ENCODE results near the gene MRPL19. TPM values are rescaled to one million over a fixed set of nuclear protein-coding genes. Genes with fewer than 3 reads are reported as not detected.

Gene MRPL19
- total and polyA plus RNA-seq, 10 of the 15 experiments (the other 5 are each of a cell fraction or from before 2014, with no cell fraction given) = 13.1 to 99.0 (median 56.6) TPM

GRCh38 chr2:75632091-75632701 lies 14.4 kb upstream of the MRPL19 start:
- CTCF ChIA-PET = interaction anchor here (0.9 to 4.7 kb wide), 2 partner anchors 9 to 22 kb away, joined by 3 to 32 read pairs; no protein-coding TSS in a partner anchor
- no peaks in the 10 kb centered on the region for H3K4me1 ChIP-seq (ENCODE audit: control insufficient read depth, insufficient read depth, low read length)
- TF ChIP-seq JUNB (IDR thresholded peaks at IDR 0.05) (no peak), SPI1 (IDR thresholded peaks at IDR 0.05; ENCODE audit: borderline replicate concordance, insufficient read depth, low read depth, low read length) (no peak), ZBTB11 (CRISPR knock-in tag; IDR thresholded peaks at IDR 0.05) (no peak), ESRRA (IDR thresholded peaks at IDR 0.05; ENCODE audit: low read length) (no peak), CHD4 (IDR thresholded peaks at IDR 0.05) (no peak), FOXK2 (IDR thresholded peaks at IDR 0.05) (no peak), SREBF2 (IDR thresholded peaks at IDR 0.05; ENCODE audit: low read length) (no peak)
- H3K79me2 ChIP-seq (ENCODE audit: control insufficient read depth, insufficient read depth, low read length) = no peaks in the 10 kb centered on the region
- intact Hi-C loops (cut with micrococcal nuclease; ENCODE audit: unreplicated experiment) (no loop called here), in situ Hi-C loops (cut with MboI) (no loop called here)
- DNase-seq (ENCODE audit: low read depth, low spot score) (no peak), ATAC-seq (no peak), FAIRE-seq (no peak)
- no peaks in the 10 kb centered on the region for H3K9me3 ChIP-seq (replicated peaks; ENCODE audit: control insufficient read depth, insufficient read depth, low read length)
- no peak overlapping the region for H3K4me2 ChIP-seq (ENCODE audit: control insufficient read depth, insufficient read depth)
- H3K9ac ChIP-seq (ENCODE audit: control insufficient read depth, insufficient read depth, low read length) = no peak overlapping the region
- H3K27ac ChIP-seq (ENCODE audit: control insufficient read depth, insufficient read depth) = no peak overlapping the region
- H2AFZ ChIP-seq (ENCODE audit: control insufficient read depth, low read depth, low read length) = no peak overlapping the region
- H3K36me3 ChIP-seq (ENCODE audit: control insufficient read depth in 2 of 2, insufficient read depth in 2 of 2, low read length in 1 of 2) = no peaks in the 10 kb centered on the region
- H3K4me3 ChIP-seq = no peak overlapping the region
- peaks cover 0 to 2% of the 10 kb centered on the region in 2 experiments; a peak in 1 of 4 replicates for H3K27me3 ChIP-seq (replicated peaks in 1 of 2; ENCODE audit: control insufficient read depth in 2 of 2, insufficient read depth in 2 of 2, low read length in 1 of 2)
- WGBS (ENCODE audit: insufficient coverage, insufficient replicate concordance, low lambda C conversion rate, missing lambda C conversion rate) = 36% methylated on average over 5 of the region's 5 CpGs
- BruUV-seq (replicated peaks) = no TSS peak
- POLR2A ChIA-PET = no interaction called here
- no peaks in the 10 kb centered on the region for H4K20me1 ChIP-seq (ENCODE audit: control insufficient read depth, insufficient read depth)
- SMC1A ChIA-PET (ENCODE audit: uncharacterized antibody, unreplicated experiment) = interaction anchor here (1.1 kb wide), 1 partner anchor 8 kb away, joined by 3 read pairs; no protein-coding TSS in a partner anchor
- RAD21 ChIA-PET (ENCODE audit: unreplicated experiment) = no interaction called here
